GM19455 (cell line): Measurements from ENCODE around the gene RBMS3.

ENCODE experiments used
- ATAC-seq: cut with Tn5 transposase; IDR thresholded peaks from one replicate; pipeline ENCODE4 v1.9.1; 2021; ENCODE audit not compliant: unreplicated experiment

Gene RBMS3

GRCh38 chr3:29426302-29427226 lies 145.7 kb downstream of the RBMS3 start:
- no peak for ATAC-seq

DNA sequence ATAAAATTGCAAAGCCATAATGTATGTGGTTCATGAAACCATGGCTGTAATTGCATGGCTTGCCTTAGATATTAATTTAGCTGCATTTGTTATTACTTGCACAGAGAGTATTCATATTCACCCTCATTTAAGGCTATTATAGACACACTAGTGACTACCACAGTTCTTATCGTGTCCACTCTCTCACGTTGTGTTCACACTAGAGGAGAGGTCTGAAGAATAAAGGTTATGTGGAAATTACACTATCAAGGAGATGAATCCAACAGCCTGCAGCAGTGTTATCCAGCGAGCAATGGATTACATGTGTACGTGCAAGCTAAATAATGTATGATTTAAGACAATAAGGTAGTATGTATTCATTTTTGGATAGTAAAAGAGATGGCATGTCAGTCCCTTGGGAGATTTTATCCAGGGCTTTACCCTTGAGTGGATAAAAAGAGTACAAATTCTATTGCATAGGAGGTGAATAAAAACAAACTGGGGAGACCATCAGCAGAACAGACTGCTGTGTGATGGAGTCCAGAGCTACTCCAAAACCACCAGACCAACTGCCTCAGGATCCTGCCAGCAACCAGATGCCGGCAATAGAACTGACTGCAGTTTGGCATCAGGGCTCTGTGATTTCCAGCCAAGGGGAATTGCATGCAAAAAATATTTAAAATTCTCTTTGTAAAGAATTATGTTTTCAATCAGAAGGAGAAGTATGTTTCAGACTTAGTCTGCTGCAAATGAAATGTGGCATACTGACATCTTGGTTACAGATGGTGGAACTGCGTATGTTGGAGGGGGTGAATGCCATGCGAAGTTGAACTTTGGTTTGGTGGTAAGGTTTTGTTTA lies 146.6 kb downstream of the RBMS3 start:
- ATAC-seq, result no peak

- ATAC-seq, result no peak
Observed at GRCh38 chr3:29429055-29429679, 148.3 kb downstream of the RBMS3 start.

DNA sequence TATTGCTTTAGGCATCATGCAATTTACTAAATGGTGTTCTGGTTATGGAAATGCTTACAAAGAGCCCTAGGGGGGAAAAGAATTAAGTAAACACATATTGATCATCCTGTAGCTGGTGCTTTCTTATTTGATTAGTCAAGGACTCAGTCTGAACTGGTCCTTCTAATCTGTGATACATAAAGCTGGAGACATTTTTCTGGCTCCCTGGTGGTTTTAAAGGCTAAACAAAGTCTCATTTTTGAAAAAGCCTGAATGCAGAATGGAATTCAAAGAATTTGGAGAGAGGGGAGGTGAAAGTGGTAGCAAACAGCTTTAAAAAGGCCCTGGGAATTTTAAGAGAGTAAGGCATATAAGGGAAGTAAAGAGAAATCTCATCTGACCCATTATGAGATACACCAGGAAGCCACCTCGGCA lies 149.7 kb downstream of the RBMS3 start:
- ATAC-seq, result no peak

DNA sequence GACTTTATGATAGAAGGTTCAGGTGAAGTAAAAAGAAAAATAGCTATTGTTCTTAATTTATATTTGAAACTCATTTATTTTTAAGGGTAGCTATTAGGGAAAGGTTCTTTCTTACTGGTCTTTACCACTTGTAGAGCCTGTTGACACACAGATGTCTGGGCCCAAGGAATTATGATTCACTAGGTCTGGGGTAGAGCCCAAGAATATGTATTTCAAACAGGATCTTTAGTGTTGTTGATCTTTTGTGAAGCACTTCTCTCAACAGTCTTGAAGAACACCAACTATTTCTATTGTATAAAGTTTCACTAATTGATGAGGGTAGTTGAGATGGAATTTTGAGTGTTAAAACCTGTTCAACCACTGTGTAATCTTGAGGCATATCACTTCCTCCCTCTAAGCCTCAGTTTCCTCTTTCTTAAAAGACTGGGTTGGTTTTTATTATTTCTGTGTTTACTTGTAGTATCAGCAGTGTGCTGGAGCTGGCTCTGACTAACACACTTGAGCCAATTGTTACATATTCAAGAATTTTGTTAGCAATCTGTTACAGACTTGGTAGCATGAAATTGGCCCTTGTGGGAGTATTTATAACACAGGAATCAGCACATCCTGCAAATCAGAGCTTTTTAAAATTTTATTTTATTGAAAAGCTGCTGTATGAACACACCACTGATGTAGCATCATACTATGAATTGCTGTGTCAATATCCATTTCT lies 155.9 kb downstream of the RBMS3 start:
- no peak for ATAC-seq

DNA sequence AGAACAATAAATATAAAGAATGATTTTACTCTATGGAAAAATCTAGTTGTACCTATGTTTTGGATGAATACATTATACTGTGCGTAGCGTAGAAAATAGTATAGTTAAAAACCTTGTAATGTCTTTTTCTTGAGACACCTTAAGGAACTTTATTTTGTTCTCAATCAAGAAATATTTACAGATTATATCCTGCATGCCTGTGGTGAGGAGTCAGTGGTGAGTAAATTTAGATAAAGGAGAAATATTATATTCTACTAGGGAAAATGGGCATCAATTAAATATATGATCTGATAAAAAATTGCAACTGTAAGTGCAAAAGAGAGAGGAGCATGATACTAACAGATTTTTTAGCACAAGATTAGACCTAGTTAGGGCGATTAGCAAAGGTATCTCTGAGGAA lies 157.7 kb downstream of the RBMS3 start:
- ATAC-seq, result no peak

DNA sequence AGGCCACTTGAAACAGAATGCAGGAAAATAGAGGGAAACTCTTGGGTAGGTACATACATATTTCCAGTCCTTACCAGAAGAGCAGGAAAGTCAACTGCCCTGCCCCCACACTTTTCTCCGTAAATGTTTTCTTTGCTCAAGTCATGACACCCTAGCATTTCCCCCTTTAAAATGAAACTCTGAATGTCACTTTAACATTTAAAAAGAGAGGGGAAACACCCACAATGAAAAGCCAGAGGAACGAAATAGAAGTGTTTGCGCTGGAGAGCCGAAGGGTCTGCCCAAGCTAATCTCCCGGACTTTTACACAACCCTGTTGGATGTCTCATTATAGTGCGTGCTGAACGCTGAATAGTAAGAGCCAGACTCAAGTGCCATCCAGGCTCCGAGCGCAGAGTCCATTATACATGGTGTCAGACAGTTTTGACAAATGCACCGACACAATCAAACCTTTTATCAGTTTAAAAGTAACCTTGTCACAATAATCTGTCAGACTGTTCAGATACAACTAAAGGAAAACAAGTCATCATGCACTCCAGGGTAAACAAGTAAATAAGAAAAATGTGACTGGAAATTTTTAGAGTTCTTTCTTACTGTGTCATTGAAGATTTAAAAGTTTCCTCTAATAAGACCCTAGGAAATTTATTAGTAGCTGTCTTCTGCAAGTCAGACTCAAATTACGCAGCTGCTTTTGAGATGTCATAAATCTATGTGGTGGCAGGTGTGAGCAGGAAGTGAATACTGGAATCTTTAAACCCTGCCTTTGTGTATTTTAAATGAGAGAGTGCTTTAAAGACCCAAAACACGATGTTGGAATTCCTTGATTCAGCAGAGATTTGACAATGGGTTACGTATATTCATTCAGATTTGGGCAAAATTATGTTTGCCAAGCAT lies 159.8 kb downstream of the RBMS3 start:
- ATAC-seq, result no peak

DNA sequence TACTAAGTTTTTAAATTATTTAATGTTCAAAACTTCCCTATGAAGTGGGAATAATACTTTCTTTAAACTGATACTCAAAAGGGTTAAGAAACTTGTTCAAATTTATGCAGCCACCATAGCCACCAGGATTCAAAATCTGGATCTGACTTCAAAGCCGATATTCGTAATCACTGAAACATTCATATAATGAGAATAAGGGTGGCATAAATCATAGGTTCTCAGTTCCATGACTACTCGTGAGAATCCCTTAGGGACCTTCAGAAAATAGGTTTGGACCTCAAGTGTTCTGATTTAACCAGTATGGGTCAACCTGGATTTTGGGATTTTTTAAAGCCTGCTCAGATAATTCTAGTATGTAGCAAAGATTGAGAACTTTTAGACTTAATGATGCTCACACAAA lies 160.6 kb downstream of the RBMS3 start:
- no peak for ATAC-seq

- no peak for ATAC-seq
Observed at GRCh38 chr3:29447946-29448627, 167.2 kb downstream of the RBMS3 start.

GRCh38 chr3:29451920-29452319 lies 171.0 kb downstream of the RBMS3 start:
- ATAC-seq, result no peak

GRCh38 chr3:29452934-29453283 lies 172.0 kb downstream of the RBMS3 start:
- ATAC-seq, result no peak

DNA sequence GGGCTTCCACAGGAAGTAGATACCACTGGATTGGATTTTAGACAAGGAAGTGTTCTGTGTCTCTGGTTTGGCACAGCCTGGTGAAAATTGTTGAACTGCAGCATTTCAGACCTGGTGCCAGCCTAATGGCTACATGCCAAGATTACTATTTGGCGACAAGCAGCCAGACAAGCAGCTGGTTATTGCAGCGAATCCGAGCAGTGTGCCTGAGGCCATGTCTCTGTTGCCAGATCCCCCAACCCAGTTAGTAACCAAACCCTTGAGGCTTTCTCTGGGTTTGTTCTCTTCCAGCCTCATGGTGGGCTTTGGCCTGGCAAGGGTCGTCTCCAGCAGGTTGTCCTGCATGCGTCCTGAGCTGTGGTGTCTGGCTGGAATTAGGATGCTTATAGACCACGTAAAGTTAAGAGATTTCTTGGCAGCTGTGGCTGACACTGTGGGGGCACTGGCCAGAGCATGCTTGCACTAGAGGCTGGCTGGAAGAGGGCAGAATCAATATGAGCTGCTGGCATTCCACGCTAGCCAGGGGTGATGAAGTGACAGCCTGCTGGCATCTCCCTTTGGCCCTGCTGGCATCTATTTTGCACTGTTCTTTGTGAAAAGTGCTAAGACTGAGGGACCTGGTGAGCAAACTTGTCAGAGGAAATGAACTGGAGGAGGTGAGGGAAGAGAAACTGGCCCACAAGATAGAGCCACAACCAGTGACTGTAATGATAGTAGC lies 172.6 kb downstream of the RBMS3 start:
- no peak for ATAC-seq

DNA sequence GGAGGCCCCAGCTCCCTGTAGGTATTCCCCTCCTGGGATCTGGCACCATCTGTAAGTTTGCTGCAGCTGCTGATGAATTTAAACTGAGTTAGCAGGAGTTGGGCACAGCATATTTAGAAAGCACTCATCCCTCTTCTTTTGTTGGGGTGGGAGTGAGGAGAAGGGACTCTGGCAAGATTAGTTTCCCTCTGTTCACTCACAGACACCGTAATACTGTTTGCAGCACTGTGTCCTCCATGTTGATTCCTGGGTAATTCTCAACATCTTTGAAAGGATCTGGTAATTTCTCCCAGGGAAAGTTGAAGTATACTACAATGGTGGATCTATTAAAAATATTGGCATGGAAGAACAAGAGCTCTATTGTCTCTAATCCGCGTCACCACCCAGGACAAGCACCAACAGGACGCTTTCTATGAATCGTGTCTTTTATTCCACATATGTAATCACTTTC lies 173.3 kb downstream of the RBMS3 start:
- no peak for ATAC-seq

GRCh38 chr3:29456901-29457300 lies 176.0 kb downstream of the RBMS3 start:
- no peak for ATAC-seq

GRCh38 chr3:29463304-29463703 lies 182.4 kb downstream of the RBMS3 start:
- no peak for ATAC-seq

GRCh38 chr3:29465836-29466235 lies 185.0 kb downstream of the RBMS3 start:
- no peak for ATAC-seq

DNA sequence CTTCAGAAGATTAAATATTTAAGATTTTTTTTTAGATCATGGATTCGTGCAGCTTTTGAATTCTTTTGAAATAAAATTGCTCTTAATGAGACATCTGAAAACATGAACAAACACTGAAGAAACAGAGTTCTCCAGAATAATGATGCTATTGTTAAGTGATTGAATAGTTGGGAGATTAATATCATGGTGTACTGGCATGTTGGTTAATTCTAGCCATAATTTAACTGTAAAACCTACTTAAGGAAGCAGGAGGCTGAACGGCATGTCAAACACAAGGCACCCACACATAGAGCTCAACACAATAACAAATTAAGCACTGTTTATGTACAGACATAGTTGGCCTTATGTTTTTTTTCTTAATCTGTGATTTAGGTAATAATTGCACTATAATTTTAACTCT lies 185.6 kb downstream of the RBMS3 start:
- no peak for ATAC-seq

DNA sequence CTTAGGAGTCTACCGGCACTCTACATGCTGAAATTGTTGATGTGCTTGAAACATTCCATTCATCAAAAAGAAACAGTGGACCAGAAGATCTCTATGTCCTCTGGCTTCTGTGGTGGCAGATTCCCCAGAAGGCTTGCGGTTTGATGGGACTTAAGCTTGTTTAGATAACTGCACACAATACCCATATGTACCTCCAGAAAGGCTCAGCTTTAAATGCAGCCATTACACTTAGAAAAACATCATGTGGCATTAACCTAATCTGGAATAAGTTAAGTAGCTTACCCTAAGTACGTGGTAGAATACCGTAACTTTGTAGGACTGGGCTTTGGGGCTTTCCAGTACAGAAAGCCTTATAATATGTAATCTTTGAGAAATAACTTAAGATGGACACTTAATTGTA lies 187.3 kb downstream of the RBMS3 start:
- ATAC-seq, result no peak
